ENCODE data around the gene HLX.

GRCh38 chr1:220892997-220893700 is 13.9 kb downstream of the HLX start:
- no peak for TF ChIP-seq EZH2 (IDR thresholded peaks at IDR 0.05; ENCODE audit: low read length, unreplicated experiment)
- TF ChIP-seq, protein P1, sequence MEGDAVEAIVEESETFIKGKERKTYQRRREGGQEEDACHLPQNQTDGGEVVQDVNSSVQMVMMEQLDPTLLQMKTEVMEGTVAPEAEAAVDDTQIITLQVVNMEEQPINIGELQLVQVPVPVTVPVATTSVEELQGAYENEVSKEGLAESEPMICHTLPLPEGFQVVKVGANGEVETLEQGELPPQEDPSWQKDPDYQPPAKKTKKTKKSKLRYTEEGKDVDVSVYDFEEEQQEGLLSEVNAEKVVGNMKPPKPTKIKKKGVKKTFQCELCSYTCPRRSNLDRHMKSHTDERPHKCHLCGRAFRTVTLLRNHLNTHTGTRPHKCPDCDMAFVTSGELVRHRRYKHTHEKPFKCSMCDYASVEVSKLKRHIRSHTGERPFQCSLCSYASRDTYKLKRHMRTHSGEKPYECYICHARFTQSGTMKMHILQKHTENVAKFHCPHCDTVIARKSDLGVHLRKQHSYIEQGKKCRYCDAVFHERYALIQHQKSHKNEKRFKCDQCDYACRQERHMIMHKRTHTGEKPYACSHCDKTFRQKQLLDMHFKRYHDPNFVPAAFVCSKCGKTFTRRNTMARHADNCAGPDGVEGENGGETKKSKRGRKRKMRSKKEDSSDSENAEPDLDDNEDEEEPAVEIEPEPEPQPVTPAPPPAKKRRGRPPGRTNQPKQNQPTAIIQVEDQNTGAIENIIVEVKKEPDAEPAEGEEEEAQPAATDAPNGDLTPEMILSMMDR (conservative IDR thresholded peaks at IDR 0.05; ENCODE audit: low read depth, low read length) = no peak

Measured in PC-3 (cell line).